Activated T-helper 1 cell treated with anti-CD3 and anti-CD28 coated beads, Interleukin-12 subunit alpha, Interleukin-12 subunit beta, Interleukin-2, Interleukin-4 antibody, amounts not matched to agents 30 ng/mL and 10 ng/mL and 1 ng/mL, durations not matched to agents 14 hours and 24 hours and 36 hours (primary cell): Measurements from ENCODE around the gene GPHB5. TPM values are rescaled to one million over a fixed set of nuclear protein-coding genes. Genes with fewer than 3 reads are reported as not detected.

ENCODE experiments used
- DNase-seq: peaks from one replicate; pipeline ENCODE4 v3.0.0; 2021; ENCODE audit warnings: low spot score
- H3K27ac Mint-ChIP-seq: one replicate; pipeline ENCODE4 v1.8.0; 2021; ENCODE audit warnings: mild to moderate bottlenecking, mixed read lengths
- H3K27me3 Mint-ChIP-seq: one replicate; pipeline ENCODE4 v1.8.0; 2022; ENCODE audit warnings: mild to moderate bottlenecking, moderate library complexity, mixed read lengths; ENCODE audit not compliant: insufficient read depth
- H3K36me3 Mint-ChIP-seq: one replicate; pipeline ENCODE4 v1.8.0; 2021; ENCODE audit warnings: low read depth, mixed read lengths
- H3K4me1 Mint-ChIP-seq: one replicate; pipeline ENCODE4 v1.8.0; 2021; ENCODE audit warnings: low read depth, mixed read lengths
- H3K4me3 Mint-ChIP-seq: one replicate; pipeline ENCODE4 v1.8.0; 2021; ENCODE audit warnings: mild to moderate bottlenecking, moderate library complexity, mixed read lengths
- H3K9me3 Mint-ChIP-seq: one replicate; pipeline ENCODE4 v1.8.0; 2021; ENCODE audit warnings: mixed read lengths
- intact Hi-C: fragments of 100-400 bp; cut with micrococcal nuclease; formaldehyde crosslinking; loops from one replicate; pipeline ENCODE4 v1.15.1; 2024
- total RNA-seq: library from RNA; stranded (reverse); gene quantifications from 2 replicates; pipeline ENCODE4 v1.2.3, GENCODE V29; 2022

Gene GPHB5, protein sequence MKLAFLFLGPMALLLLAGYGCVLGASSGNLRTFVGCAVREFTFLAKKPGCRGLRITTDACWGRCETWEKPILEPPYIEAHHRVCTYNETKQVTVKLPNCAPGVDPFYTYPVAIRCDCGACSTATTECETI
- total RNA-seq = not detected in 2 replicates

DNA sequence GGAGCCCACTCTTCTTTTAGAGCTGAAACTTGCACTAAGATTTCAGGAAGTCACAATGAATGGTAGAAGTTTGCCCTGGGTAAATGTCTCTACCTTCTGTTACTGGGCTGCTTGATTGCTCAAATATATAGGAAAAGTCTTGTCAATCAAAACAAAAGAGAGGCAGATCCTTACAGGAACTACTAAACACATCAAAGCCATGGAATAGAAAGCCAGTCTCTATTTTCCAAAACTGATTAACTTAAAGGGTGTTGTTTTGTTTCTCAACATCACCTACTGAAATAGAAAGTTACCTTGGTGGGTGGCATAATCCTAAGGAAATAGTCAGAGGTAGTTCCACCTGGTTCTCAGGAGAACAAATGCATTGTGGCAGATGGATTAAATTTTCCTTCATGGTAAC, at the start of gene GPHB5:
Gene GPHB5, minus strand, starts transcription at position 101 of the 400 bp plus-strand sequence. CDS start 1,086 bp downstream, outside the sequence.
- Mint-ChIP-seq H3K27me3 (peaks cover 10% of the 10 kb centered on the region), H3K27ac (no peak within 1 kb of the TSS), H3K4me3 (no peak within 1 kb of the TSS)

DNA sequence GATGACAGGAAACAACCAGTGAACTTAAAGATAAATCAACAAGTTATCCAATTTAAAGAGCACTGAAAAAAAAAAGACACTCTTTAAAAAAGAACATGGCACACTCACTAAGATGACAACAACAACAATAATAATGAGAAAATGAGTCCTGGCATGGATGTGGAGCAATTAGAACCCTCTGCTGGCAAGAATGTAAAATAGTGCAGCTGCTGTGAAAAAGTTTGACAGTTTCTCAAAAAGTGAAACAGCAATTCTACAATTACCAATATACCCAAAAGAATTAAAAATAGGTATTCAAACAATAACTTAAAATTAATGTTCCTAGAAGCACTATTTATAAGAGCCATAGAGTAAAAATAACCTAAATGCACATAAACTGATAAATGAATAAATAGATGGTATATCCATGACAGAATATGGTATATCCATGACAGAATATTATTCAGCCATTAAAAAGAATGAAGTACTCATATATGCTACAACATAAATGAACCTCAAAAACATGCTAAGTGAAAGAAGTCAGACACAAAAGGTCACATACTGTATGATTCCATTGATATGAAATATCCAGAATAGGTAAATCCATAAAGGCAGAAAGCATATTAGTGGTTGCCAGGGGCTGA, 49.1 kb upstream of the GPHB5 start:
- Mint-ChIP-seq H3K4me3 (no peak overlapping the region), H3K9me3 (no peaks in the 10 kb centered on the region), H3K36me3 (peaks cover 8% of the 10 kb centered on the region), H3K27me3 (peaks cover 7% of the 10 kb centered on the region), H3K27ac (no peak overlapping the region), H3K4me1 (no peaks in the 10 kb centered on the region)
- intact Hi-C loops = no loop called here
- no peak for DNase-seq

More for the DNA sequence above, at the start of gene GPHB5:
- Mint-ChIP-seq H3K9me3 (no peaks in the 10 kb centered on the region), H3K36me3 (no peaks in the 10 kb centered on the region), H3K4me1 (no peaks in the 10 kb centered on the region)
- intact Hi-C loops = no loop called here
- DNase-seq = no peak

DNA sequence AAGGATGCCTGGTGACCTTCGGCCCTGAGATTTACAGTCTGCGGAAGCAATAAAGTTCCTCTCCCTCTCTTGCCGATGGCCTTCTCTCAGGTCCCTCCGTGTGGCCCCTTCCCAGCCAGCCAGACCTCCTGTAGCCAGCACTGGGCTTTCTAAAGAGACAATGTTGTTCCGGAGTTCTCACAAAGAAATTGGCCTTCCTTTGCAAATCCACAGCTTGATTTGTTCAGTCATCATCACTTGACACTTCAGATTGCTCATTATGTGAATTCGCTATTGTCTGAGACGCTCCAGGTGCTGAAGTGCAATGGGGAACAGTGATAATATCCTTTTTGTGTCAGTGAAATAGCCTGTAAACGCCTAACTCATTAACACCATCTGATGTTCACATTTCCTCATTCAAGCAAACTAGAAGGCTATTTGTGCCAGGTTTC, 43.7 kb upstream of the GPHB5 start:
- H3K27me3 Mint-ChIP-seq = peaks cover 11% of the 10 kb centered on the region
- H3K4me1 Mint-ChIP-seq = no peaks in the 10 kb centered on the region
- no peaks in the 10 kb centered on the region for H3K36me3 Mint-ChIP-seq
- no peak for DNase-seq
- intact Hi-C loops = no loop called here
- H3K27ac Mint-ChIP-seq = no peak overlapping the region
- no peaks in the 10 kb centered on the region for H3K9me3 Mint-ChIP-seq
- no peak overlapping the region for H3K4me3 Mint-ChIP-seq

DNA sequence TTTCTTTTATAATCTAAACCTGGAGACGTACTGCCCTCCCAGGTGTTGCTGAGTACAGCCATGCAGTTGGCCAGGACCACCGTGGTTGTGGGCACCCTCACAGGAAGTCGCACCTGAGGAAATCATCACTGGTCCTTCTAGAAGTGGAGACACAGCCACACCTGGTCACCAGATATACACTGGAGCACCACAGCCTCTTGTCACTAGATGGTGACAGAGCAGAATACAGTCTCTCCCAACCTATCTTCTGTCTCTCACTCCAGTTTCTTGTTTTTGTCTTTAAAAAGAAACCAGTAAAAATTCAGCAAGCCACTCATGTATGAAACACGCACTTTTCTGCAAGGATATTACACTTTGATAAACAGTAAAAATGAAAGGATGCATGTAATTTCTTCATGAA, 43.1 kb upstream of the GPHB5 start:
- no peaks in the 10 kb centered on the region for H3K4me1 Mint-ChIP-seq
- peaks cover 9% of the 10 kb centered on the region for H3K27me3 Mint-ChIP-seq
- H3K36me3 Mint-ChIP-seq = no peaks in the 10 kb centered on the region
- no peak overlapping the region for H3K27ac Mint-ChIP-seq
- no peaks in the 10 kb centered on the region for H3K9me3 Mint-ChIP-seq
- H3K4me3 Mint-ChIP-seq = no peak overlapping the region
- no peak for DNase-seq
- intact Hi-C loops = no loop called here

DNA sequence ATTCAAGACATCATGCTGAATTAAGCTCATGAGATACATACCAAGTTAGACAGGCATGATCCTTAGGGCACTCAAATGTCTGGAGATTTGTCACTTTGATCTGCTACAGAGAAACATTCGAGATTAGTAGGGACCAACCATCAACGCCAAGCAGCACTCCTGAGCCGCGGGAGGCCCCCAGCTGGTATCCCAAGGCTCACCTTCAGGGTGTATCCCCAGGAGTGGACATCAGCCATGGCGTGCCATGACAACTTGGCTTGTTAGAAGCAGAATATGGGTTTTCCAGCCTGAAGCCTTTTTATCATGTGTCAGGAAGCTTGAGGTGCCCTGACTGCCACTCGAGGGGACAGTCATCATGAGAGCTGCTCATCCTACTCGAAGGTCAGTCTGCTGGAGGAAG, 39.1 kb upstream of the GPHB5 start:
- Mint-ChIP-seq H3K4me1 (no peaks in the 10 kb centered on the region), H3K36me3 (no peaks in the 10 kb centered on the region), H3K27me3 (peaks cover 7% of the 10 kb centered on the region)

DNA sequence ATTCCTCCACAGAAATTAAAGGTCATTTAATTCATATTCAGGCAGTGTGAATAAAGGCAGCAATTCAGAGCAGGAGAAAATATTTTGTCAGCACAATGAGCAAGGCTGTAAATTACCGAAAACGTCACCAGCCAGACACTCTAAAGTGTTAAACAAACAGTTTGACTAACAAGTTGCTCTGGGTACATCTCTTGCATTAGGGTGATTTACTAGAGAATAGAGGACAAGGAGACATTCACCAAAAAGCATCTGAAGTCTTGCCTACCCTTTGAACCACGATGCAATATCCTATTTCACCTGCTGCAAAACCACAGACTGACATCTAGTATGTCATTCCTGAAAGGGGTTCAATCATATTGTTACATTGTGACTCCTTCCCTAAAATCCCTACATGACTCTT, 27.1 kb upstream of the GPHB5 start:
- Mint-ChIP-seq H3K4me1 (no peaks in the 10 kb centered on the region), H3K4me3 (no peak overlapping the region), H3K9me3 (no peaks in the 10 kb centered on the region), H3K27me3 (peaks cover 24% of the 10 kb centered on the region), H3K36me3 (no peaks in the 10 kb centered on the region), H3K27ac (no peak overlapping the region)
- intact Hi-C loops = no loop called here
- no peak for DNase-seq

More for the DNA sequence above, 39.1 kb upstream of the GPHB5 start:
- no peak overlapping the region for H3K4me3 Mint-ChIP-seq
- H3K9me3 Mint-ChIP-seq = no peaks in the 10 kb centered on the region
- no peak overlapping the region for H3K27ac Mint-ChIP-seq
- intact Hi-C loops = no loop called here
- no peak for DNase-seq

DNA sequence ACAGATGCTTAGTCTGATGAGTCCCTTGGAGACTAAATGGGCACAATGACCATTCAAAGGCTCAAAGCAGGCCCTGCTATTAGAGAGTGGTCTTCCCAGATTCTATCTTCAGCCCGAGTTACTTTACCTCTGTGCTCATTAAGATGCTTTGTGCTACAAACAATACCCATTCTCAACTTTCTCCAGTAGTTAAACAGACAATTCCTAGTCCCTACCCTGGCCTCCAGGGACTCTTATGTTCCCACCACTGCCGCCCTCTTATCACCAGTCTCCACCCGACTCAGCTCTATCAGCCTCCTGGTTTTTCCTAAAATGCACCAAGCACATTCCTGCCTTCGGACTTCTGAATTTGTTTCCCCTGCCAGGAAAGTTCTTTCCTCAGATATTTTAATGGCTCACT, 25.6 kb upstream of the GPHB5 start:
- H3K4me1 Mint-ChIP-seq = no peaks in the 10 kb centered on the region
- intact Hi-C loops = no loop called here
- no peaks in the 10 kb centered on the region for H3K9me3 Mint-ChIP-seq
- H3K36me3 Mint-ChIP-seq = no peaks in the 10 kb centered on the region
- no peak overlapping the region for H3K4me3 Mint-ChIP-seq
- DNase-seq = no peak
- no peak overlapping the region for H3K27ac Mint-ChIP-seq
- H3K27me3 Mint-ChIP-seq = peaks cover 22% of the 10 kb centered on the region

DNA sequence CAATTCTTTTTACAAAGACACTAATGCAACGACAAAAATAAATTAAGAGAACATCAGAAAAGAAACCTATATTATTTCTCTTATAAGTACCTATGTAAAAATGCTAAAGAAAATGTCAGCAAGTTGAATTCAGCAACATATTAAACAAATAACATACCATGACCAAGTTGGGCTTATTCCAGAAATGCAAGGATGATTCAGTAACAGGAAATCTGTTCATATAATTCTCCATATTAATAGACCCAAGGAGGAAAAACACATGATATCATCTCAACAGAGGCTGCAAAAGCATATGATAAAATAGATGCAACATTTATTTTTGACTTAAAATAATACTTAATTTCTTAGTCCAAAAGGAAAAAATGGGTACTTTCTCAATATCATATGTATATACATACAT, 25.1 kb upstream of the GPHB5 start:
- no peaks in the 10 kb centered on the region for H3K9me3 Mint-ChIP-seq
- DNase-seq = no peak
- peaks cover 21% of the 10 kb centered on the region for H3K27me3 Mint-ChIP-seq
- no peaks in the 10 kb centered on the region for H3K36me3 Mint-ChIP-seq
- intact Hi-C loops = no loop called here
- H3K27ac Mint-ChIP-seq = no peak overlapping the region
- no peak overlapping the region for H3K4me3 Mint-ChIP-seq
- no peaks in the 10 kb centered on the region for H3K4me1 Mint-ChIP-seq

DNA sequence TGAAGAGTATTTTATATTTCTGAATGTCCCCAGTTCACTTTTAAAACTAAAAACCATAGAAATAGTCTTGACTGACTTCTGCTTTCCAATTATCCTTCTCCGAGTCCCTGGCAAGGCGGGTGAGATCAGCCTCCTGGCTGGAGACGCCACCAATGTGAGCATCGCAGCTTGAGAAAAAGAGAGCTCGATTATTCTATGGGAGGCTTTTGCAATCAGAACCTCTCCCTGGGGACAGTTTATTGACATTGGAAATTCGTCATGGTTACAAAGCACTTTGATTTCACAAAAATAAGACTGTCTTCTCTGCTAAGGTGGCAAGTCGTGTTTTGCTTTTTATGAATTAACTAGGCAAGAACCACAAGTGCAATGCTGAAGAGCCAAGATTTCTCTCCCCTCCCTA, 23.6 kb upstream of the GPHB5 start:
- intact Hi-C loops = no loop called here
- Mint-ChIP-seq H3K9me3 (no peaks in the 10 kb centered on the region), H3K27me3 (peaks cover 19% of the 10 kb centered on the region), H3K36me3 (no peaks in the 10 kb centered on the region), H3K27ac (no peak overlapping the region), H3K4me1 (no peaks in the 10 kb centered on the region), H3K4me3 (no peak overlapping the region)
- DNase-seq = no peak

DNA sequence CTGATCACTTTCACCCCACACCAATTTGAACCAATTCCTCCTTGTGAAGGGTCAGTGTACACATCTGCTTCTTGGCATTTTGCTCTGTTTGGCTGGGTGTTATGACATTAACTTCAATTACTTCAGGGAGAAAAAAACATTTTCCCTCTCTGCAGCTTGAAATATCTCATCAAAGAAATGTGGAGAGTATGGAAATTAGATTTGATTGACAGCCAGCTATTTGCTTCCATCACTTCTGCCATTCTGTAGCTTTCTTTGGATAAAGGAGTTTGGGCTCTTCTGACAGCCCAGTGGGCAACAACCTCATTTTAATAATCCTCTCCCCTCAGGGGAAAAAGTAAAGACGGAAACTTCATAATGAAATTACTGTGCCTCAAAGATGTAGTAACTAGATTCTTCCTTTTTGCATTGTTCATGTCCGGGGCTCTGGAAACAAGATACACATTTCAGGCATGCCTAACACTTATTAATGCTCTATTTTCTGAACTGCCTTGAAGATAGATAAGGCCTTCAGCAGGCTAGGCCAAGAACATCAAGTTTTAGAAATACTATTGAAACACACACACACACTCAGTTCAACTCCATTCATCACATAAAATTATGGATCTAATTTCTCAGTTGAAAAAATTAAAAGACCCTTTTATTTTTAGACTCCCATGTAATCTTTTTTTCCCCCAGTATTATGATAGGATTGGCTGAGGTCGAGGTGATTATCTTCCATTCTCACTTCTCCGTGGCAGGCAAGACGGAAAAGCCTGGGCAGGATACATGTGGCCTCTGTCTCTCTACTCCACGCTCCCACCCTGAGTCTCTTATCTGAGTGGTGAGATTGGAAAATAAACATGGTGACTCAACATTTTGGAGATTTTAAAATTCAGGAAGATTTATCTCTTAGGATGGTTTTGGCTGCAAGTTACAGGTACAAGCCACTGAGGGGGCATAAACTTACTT, 10.3 kb upstream of the GPHB5 start:
- H3K4me1 Mint-ChIP-seq = no peaks in the 10 kb centered on the region
- H3K4me3 Mint-ChIP-seq = no peak overlapping the region
- H3K36me3 Mint-ChIP-seq = no peaks in the 10 kb centered on the region
- no peak overlapping the region for H3K27ac Mint-ChIP-seq
- no peak for DNase-seq
- no peaks in the 10 kb centered on the region for H3K9me3 Mint-ChIP-seq
- H3K27me3 Mint-ChIP-seq = no peaks in the 10 kb centered on the region
- intact Hi-C loops = no loop called here

DNA sequence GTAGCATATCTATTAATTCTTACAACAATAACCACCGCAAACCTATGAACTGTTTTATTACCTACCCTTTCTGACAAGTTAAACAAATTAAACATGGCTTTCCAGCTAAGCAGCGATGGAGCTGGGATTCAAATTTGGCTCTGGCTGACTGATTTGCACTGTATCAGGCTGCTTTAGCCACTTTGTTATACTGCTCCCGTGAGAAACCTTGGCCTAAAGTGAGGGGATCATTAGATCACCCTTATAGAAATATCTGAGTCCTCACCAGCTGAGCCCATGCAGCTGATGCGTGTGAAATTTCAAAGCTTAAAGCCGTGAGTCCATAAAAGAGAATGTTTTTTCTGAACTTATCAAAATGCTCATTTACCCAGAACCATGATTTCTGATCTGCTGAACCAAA, 8.1 kb upstream of the GPHB5 start:
- DNase-seq = no peak
- intact Hi-C loops = no loop called here
- H3K27ac Mint-ChIP-seq = no peak overlapping the region

DNA sequence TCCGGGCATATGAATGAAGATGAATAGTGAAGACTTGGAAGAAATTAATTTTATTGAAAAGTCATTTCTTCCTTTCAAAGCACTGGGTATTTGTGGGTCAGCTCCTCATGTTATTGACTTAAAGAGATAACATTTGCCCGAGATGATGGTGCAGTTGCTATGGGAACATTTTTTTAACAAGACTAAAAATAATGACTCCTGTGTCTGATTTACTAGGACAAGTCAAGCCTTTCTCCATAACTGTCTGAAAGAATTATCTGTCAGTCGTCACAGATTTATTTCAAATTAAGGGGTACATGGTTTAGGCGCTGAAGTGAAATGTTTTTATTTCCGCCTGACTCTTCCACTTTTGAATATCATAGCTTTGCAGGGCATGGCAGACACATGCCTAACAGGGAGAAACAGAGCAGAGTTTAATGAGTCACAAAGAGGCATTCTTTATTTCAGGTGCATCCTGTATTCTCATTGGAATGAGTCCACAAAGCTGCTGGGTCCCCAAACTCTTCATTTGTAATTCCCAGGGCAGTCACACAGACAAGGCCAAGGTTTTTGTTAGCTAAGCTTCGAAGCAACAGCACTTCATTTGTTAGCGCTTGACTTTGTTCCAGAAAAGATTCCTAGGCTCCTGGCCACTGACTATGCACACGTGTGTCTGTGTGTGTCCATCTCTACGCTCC, 4.3 kb upstream of the GPHB5 start:
- peaks cover 5% of the 10 kb centered on the region for H3K27me3 Mint-ChIP-seq
- no peaks in the 10 kb centered on the region for H3K36me3 Mint-ChIP-seq
- intact Hi-C loops = no loop called here
- H3K27ac Mint-ChIP-seq = no peak overlapping the region
- H3K4me1 Mint-ChIP-seq = no peaks in the 10 kb centered on the region
- H3K4me3 Mint-ChIP-seq = no peak overlapping the region
- H3K9me3 Mint-ChIP-seq = no peaks in the 10 kb centered on the region
- DNase-seq = no peak

More for the DNA sequence above, 8.1 kb upstream of the GPHB5 start:
- Mint-ChIP-seq H3K4me1 (no peaks in the 10 kb centered on the region), H3K36me3 (no peaks in the 10 kb centered on the region), H3K27me3 (peaks cover 5% of the 10 kb centered on the region), H3K9me3 (no peaks in the 10 kb centered on the region), H3K4me3 (no peak overlapping the region)

DNA sequence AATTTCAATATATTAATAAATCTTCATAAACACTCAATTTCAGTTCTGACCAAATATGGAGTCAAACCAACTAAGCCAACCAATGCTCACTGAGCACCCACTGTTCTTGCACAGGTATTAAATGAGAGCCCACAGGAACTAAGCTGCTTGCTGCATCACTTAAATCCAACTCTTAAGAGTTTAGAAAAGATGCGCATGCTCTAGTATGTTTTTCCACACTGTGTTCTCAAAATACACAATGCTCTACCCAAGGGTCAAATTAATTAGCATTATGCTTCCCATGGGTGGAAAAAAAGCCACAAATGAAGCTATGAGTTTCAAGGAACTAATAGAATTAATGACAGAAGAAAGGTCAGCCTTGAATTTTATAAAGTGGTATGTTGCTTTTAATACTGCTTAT, 3.7 kb upstream of the GPHB5 start:
- H3K4me1 Mint-ChIP-seq = no peaks in the 10 kb centered on the region
- no peak overlapping the region for H3K27ac Mint-ChIP-seq
- peaks cover 5% of the 10 kb centered on the region for H3K27me3 Mint-ChIP-seq
- no peaks in the 10 kb centered on the region for H3K36me3 Mint-ChIP-seq
- intact Hi-C loops = no loop called here
- H3K9me3 Mint-ChIP-seq = no peaks in the 10 kb centered on the region
- no peak for DNase-seq
- H3K4me3 Mint-ChIP-seq = no peak overlapping the region
